ENCODE measurements around the gene ZNF439. TPM values are rescaled to one million over a fixed set of nuclear protein-coding genes. Genes with fewer than 3 reads are reported as not detected.
A peak's percentile ranks its signal among the peaks of the same experiment; 100 is the strongest.
"Not testable (repeated sequence)": the region's sequence is repeated elsewhere in the genome, so short reads cannot be mapped to it uniquely, and the experiment has no call there.

Gene ZNF439
- polyA plus RNA-seq, 1 donor: 8.6 TPM

GRCh38 chr19:11867766-11868165 is 19.2 kb downstream of the ZNF439 start:
- H3K27me3 ChIP-seq (ENCODE audit: control insufficient read depth, insufficient read depth, low read length); H3K27ac ChIP-seq (ENCODE audit: low read length); DNase-seq; H3K4me1 ChIP-seq (ENCODE audit: control insufficient read depth, insufficient read depth, low read length); H3K4me3 ChIP-seq (ENCODE audit: low read length): not testable (repeated sequence)
- Histone ChIP-seq H3K9me3 (ENCODE audit: control insufficient read depth, low read depth, low read length) (peaks cover 30% of the 10 kb centered on the region), H3K36me3 (ENCODE audit: control insufficient read depth, insufficient read depth, low read length) (peaks cover 23% of the 10 kb centered on the region)
- WGBS (ENCODE audit: insufficient coverage, low lambda C conversion rate): 100% methylated on average over 1 of the region's 4 CpGs

- peaks cover 23% of the 10 kb centered on the region for H3K36me3 ChIP-seq (ENCODE audit: control insufficient read depth, insufficient read depth, low read length)
- H3K27me3 ChIP-seq (ENCODE audit: control insufficient read depth, insufficient read depth, low read length): no peaks in the 10 kb centered on the region
- H3K27ac ChIP-seq (ENCODE audit: low read length): no peak overlapping the region
- no peak overlapping the region for H3K4me3 ChIP-seq (ENCODE audit: low read length)
- H3K9me3 ChIP-seq (ENCODE audit: control insufficient read depth, low read depth, low read length): peaks cover 28% of the 10 kb centered on the region
- H3K4me1 ChIP-seq (ENCODE audit: control insufficient read depth, insufficient read depth, low read length): no peaks in the 10 kb centered on the region
- no peak for DNase-seq
- WGBS (ENCODE audit: insufficient coverage, low lambda C conversion rate): 100% methylated on average over 2 of the region's 8 CpGs
Observed at GRCh38 chr19:11868188-11868587, 19.7 kb downstream of the ZNF439 start.

- no CpG with 5 or more reads among the region's 9 CpGs for WGBS (ENCODE audit: insufficient coverage, low lambda C conversion rate)
- Histone ChIP-seq H3K9me3 (ENCODE audit: control insufficient read depth, low read depth, low read length) (peaks cover 18% of the 10 kb centered on the region), H3K27ac (ENCODE audit: low read length) (no peak overlapping the region), H3K4me3 (ENCODE audit: low read length) (no peak overlapping the region), H3K36me3 (ENCODE audit: control insufficient read depth, insufficient read depth, low read length) (peaks cover 10% of the 10 kb centered on the region), H3K27me3 (ENCODE audit: control insufficient read depth, insufficient read depth, low read length) (no peaks in the 10 kb centered on the region), H3K4me1 (ENCODE audit: control insufficient read depth, insufficient read depth, low read length) (no peaks in the 10 kb centered on the region)
- no peak for DNase-seq
Observed at GRCh38 chr19:11872624-11873023, 24.1 kb downstream of the ZNF439 start.

GRCh38 chr19:11873762-11874161 is 25.2 kb downstream of the ZNF439 start:
- no peak overlapping the region for H3K27ac ChIP-seq (ENCODE audit: low read length)
- DNase-seq: no peak
- H3K36me3 ChIP-seq (ENCODE audit: control insufficient read depth, insufficient read depth, low read length): peaks cover 2% of the 10 kb centered on the region
- WGBS (ENCODE audit: insufficient coverage, low lambda C conversion rate): no CpG with 5 or more reads among the region's 1 CpG
- H3K4me1 ChIP-seq (ENCODE audit: control insufficient read depth, insufficient read depth, low read length): no peaks in the 10 kb centered on the region
- H3K27me3 ChIP-seq (ENCODE audit: control insufficient read depth, insufficient read depth, low read length): no peaks in the 10 kb centered on the region
- peaks cover 13% of the 10 kb centered on the region for H3K9me3 ChIP-seq (ENCODE audit: control insufficient read depth, low read depth, low read length)
- no peak overlapping the region for H3K4me3 ChIP-seq (ENCODE audit: low read length)

- H3K4me3 ChIP-seq (ENCODE audit: low read length); H3K27ac ChIP-seq (ENCODE audit: low read length); H3K36me3 ChIP-seq (ENCODE audit: control insufficient read depth, insufficient read depth, low read length); H3K27me3 ChIP-seq (ENCODE audit: control insufficient read depth, insufficient read depth, low read length); DNase-seq; H3K9me3 ChIP-seq (ENCODE audit: control insufficient read depth, low read depth, low read length); H3K4me1 ChIP-seq (ENCODE audit: control insufficient read depth, insufficient read depth, low read length): not testable (repeated sequence)
- no CpG with 5 or more reads among the region's 16 CpGs for WGBS (ENCODE audit: insufficient coverage, low lambda C conversion rate)
Observed at GRCh38 chr19:11879687-11880266, 31.3 kb downstream of the ZNF439 start.

- DNase-seq: no peak
Observed at GRCh38 chr19:11880598-11880997, 32.1 kb downstream of the ZNF439 start.

GRCh38 chr19:11881151-11881800 is 32.8 kb downstream of the ZNF439 start:
- H3K4me3 ChIP-seq (ENCODE audit: low read length): no peak overlapping the region
- no CpG with 5 or more reads among the region's 10 CpGs for WGBS (ENCODE audit: insufficient coverage, low lambda C conversion rate)

More at GRCh38 chr19:11880598-11880997, 32.1 kb downstream of the ZNF439 start:
- Histone ChIP-seq H3K9me3 (ENCODE audit: control insufficient read depth, low read depth, low read length) (peaks cover 3% of the 10 kb centered on the region), H3K27me3 (ENCODE audit: control insufficient read depth, insufficient read depth, low read length) (no peaks in the 10 kb centered on the region), H3K27ac (ENCODE audit: low read length) (no peak overlapping the region), H3K4me3 (ENCODE audit: low read length) (no peak overlapping the region), H3K36me3 (ENCODE audit: control insufficient read depth, insufficient read depth, low read length) (no peaks in the 10 kb centered on the region), H3K4me1 (ENCODE audit: control insufficient read depth, insufficient read depth, low read length) (no peaks in the 10 kb centered on the region)
- WGBS (ENCODE audit: insufficient coverage, low lambda C conversion rate): 83% methylated on average over 1 of the region's 12 CpGs

GRCh38 chr19:11882606-11883005 is 34.1 kb downstream of the ZNF439 start:
- WGBS (ENCODE audit: insufficient coverage, low lambda C conversion rate): 83% methylated on average over 2 of the region's 2 CpGs
- Histone ChIP-seq H3K36me3 (ENCODE audit: control insufficient read depth, insufficient read depth, low read length) (no peaks in the 10 kb centered on the region), H3K9me3 (ENCODE audit: control insufficient read depth, low read depth, low read length) (peaks cover 7% of the 10 kb centered on the region), H3K27ac (ENCODE audit: low read length) (no peak overlapping the region), H3K27me3 (ENCODE audit: control insufficient read depth, insufficient read depth, low read length) (no peaks in the 10 kb centered on the region), H3K4me1 (ENCODE audit: control insufficient read depth, insufficient read depth, low read length) (peaks cover 3% of the 10 kb centered on the region), H3K4me3 (ENCODE audit: low read length) (no peak overlapping the region)
- DNase-seq: no peak

More at GRCh38 chr19:11881151-11881800, 32.8 kb downstream of the ZNF439 start:
- no peaks in the 10 kb centered on the region for H3K27me3 ChIP-seq (ENCODE audit: control insufficient read depth, insufficient read depth, low read length)
- peaks cover 6% of the 10 kb centered on the region for H3K9me3 ChIP-seq (ENCODE audit: control insufficient read depth, low read depth, low read length)
- no peaks in the 10 kb centered on the region for H3K36me3 ChIP-seq (ENCODE audit: control insufficient read depth, insufficient read depth, low read length)
- DNase-seq: peak; percentile 33 to 57
- H3K4me1 ChIP-seq (ENCODE audit: control insufficient read depth, insufficient read depth, low read length): no peaks in the 10 kb centered on the region
- H3K27ac ChIP-seq (ENCODE audit: low read length): no peak overlapping the region

GRCh38 chr19:11887234-11887610 is 38.7 kb downstream of the ZNF439 start:
- peak overlapping the region; percentile 71 for H3K4me3 ChIP-seq (ENCODE audit: low read length)
- H3K9me3 ChIP-seq (ENCODE audit: control insufficient read depth, low read depth, low read length): peaks cover 12% of the 10 kb centered on the region
- peak overlapping the region; percentile 93 for H3K27ac ChIP-seq (ENCODE audit: low read length)

GRCh38 chr19:11887611-11888531 is 39.3 kb downstream of the ZNF439 start, which contains the start of gene ZNF69:
Gene ZNF69 (plus strand): TSS chr19:11887782. CDS start chr19:11887924, 142 bp downstream.
- H3K27ac ChIP-seq (ENCODE audit: low read length): peak within 1 kb of the TSS; percentile 93
- WGBS (ENCODE audit: insufficient coverage, low lambda C conversion rate): no CpG with 5 or more reads among the region's 56 CpGs

More at GRCh38 chr19:11887234-11887610, 38.7 kb downstream of the ZNF439 start:
- DNase-seq: no peak
- Histone ChIP-seq H3K27me3 (ENCODE audit: control insufficient read depth, insufficient read depth, low read length) (no peaks in the 10 kb centered on the region), H3K36me3 (ENCODE audit: control insufficient read depth, insufficient read depth, low read length) (peaks cover 3% of the 10 kb centered on the region), H3K4me1 (ENCODE audit: control insufficient read depth, insufficient read depth, low read length) (peaks cover 13% of the 10 kb centered on the region)
- no CpG with 5 or more reads among the region's 7 CpGs for WGBS (ENCODE audit: insufficient coverage, low lambda C conversion rate)

More at GRCh38 chr19:11887611-11888531, 39.3 kb downstream of the ZNF439 start, which contains the start of gene ZNF69:
- Histone ChIP-seq H3K4me1 (ENCODE audit: control insufficient read depth, insufficient read depth, low read length) (peaks cover 13% of the 10 kb centered on the region), H3K9me3 (ENCODE audit: control insufficient read depth, low read depth, low read length) (peaks cover 16% of the 10 kb centered on the region), H3K27me3 (ENCODE audit: control insufficient read depth, insufficient read depth, low read length) (no peaks in the 10 kb centered on the region), H3K36me3 (ENCODE audit: control insufficient read depth, insufficient read depth, low read length) (peaks cover 7% of the 10 kb centered on the region), H3K4me3 (ENCODE audit: low read length) (peak within 1 kb of the TSS; percentile 71)
- DNase-seq: peak; percentile 81 to 93
